ENCODE measurements around the gene RAB7B. TPM values are rescaled to one million over a fixed set of nuclear protein-coding genes. Genes with fewer than 3 reads are reported as not detected.

Gene RAB7B
- total and polyA plus RNA-seq, 2 donors (not counting 1 experiment from before 2014, with no cell fraction given) = 9.1 to 15.5 TPM

GRCh38 chr1:206047271-206047670, 44.1 kb upstream of the RAB7B start:
- Histone ChIP-seq H3K9me3 (ENCODE audit: control insufficient read depth, insufficient read depth, low read depth, low read length) (no peaks in the 10 kb centered on the region), H3K4me3 (replicated peaks in 1 of 4; ENCODE audit: control extremely low read depth in 1 of 4, insufficient read depth in 1 of 4, low read depth in 3 of 4, low read length in 4 of 4) (no peak overlapping the region), H3K4me2 (ENCODE audit: extremely low read depth, insufficient read depth, low read length) (no peak overlapping the region), H3K4me1 (ENCODE audit: control insufficient read depth, extremely low read depth, insufficient read depth, low read length) (no peaks in the 10 kb centered on the region), H3K36me3 (ENCODE audit: control insufficient read depth, insufficient read depth, low read length) (no peaks in the 10 kb centered on the region), H4K20me1 (ENCODE audit: control insufficient read depth, extremely low read depth, insufficient read depth, low read length) (no peaks in the 10 kb centered on the region), H3K27ac (ENCODE audit: insufficient read depth, low read length) (no peak overlapping the region), H2AFZ (ENCODE audit: low read length) (no peak overlapping the region), H3K79me2 (ENCODE audit: control insufficient read depth, insufficient read depth, low read length) (no peaks in the 10 kb centered on the region), H3K9ac (ENCODE audit: insufficient read depth, low read length) (no peak overlapping the region), H3K27me3 (ENCODE audit: control insufficient read depth, insufficient read depth, low read length) (peaks cover 6% of the 10 kb centered on the region)
- DNase-seq (ENCODE audit: low read depth in 2 of 2) = no peak
- TF ChIP-seq CTCF (conservative IDR thresholded peaks at IDR 0.05 in 1 of 2, IDR thresholded peaks at IDR 0.05 in 1 of 2; ENCODE audit: low read depth in 1 of 2, low read length in 2 of 2) (no peak), EZH2 (IDR thresholded peaks at IDR 0.05; ENCODE audit: low read length, missing control alignments) (no peak)

- H3K9ac ChIP-seq (ENCODE audit: insufficient read depth, low read length) = no peak overlapping the region
- no peaks in the 10 kb centered on the region for H4K20me1 ChIP-seq (ENCODE audit: control insufficient read depth, extremely low read depth, insufficient read depth, low read length)
- no peak for DNase-seq (ENCODE audit: low read depth in 2 of 2)
- no peaks in the 10 kb centered on the region for H3K9me3 ChIP-seq (ENCODE audit: control insufficient read depth, insufficient read depth, low read depth, low read length)
- no peaks in the 10 kb centered on the region for H3K79me2 ChIP-seq (ENCODE audit: control insufficient read depth, insufficient read depth, low read length)
- no peaks in the 10 kb centered on the region for H3K36me3 ChIP-seq (ENCODE audit: control insufficient read depth, insufficient read depth, low read length)
- H3K4me3 ChIP-seq (replicated peaks in 1 of 4; ENCODE audit: control extremely low read depth in 1 of 4, insufficient read depth in 1 of 4, low read depth in 3 of 4, low read length in 4 of 4) = no peak overlapping the region
- no peak for TF ChIP-seq CTCF (conservative IDR thresholded peaks at IDR 0.05 in 1 of 2, IDR thresholded peaks at IDR 0.05 in 1 of 2; ENCODE audit: low read depth in 1 of 2, low read length in 2 of 2)
- TF ChIP-seq EZH2 (IDR thresholded peaks at IDR 0.05; ENCODE audit: low read length, missing control alignments) = no peak
- H3K27me3 ChIP-seq (ENCODE audit: control insufficient read depth, insufficient read depth, low read length) = peaks cover 8% of the 10 kb centered on the region
- H3K4me2 ChIP-seq (ENCODE audit: extremely low read depth, insufficient read depth, low read length) = no peak overlapping the region
- no peak overlapping the region for H2AFZ ChIP-seq (ENCODE audit: low read length)
- H3K4me1 ChIP-seq (ENCODE audit: control insufficient read depth, extremely low read depth, insufficient read depth, low read length) = no peaks in the 10 kb centered on the region
- no peak overlapping the region for H3K27ac ChIP-seq (ENCODE audit: insufficient read depth, low read length)
Measured at GRCh38 chr1:206041640-206042039, 38.4 kb upstream of the RAB7B start.

GRCh38 chr1:206040328-206040727, 37.1 kb upstream of the RAB7B start:
- H3K4me3 ChIP-seq (replicated peaks in 1 of 4; ENCODE audit: control extremely low read depth in 1 of 4, insufficient read depth in 1 of 4, low read depth in 3 of 4, low read length in 4 of 4) = no peak overlapping the region
- no peak overlapping the region for H3K27ac ChIP-seq (ENCODE audit: insufficient read depth, low read length)
- no peak overlapping the region for H2AFZ ChIP-seq (ENCODE audit: low read length)
- no peak overlapping the region for H3K4me2 ChIP-seq (ENCODE audit: extremely low read depth, insufficient read depth, low read length)
- no peaks in the 10 kb centered on the region for H3K9me3 ChIP-seq (ENCODE audit: control insufficient read depth, insufficient read depth, low read depth, low read length)
- H4K20me1 ChIP-seq (ENCODE audit: control insufficient read depth, extremely low read depth, insufficient read depth, low read length) = no peaks in the 10 kb centered on the region
- DNase-seq (ENCODE audit: low read depth in 2 of 2) = no peak
- H3K79me2 ChIP-seq (ENCODE audit: control insufficient read depth, insufficient read depth, low read length) = no peaks in the 10 kb centered on the region
- H3K36me3 ChIP-seq (ENCODE audit: control insufficient read depth, insufficient read depth, low read length) = no peaks in the 10 kb centered on the region
- TF ChIP-seq CTCF (conservative IDR thresholded peaks at IDR 0.05 in 1 of 2, IDR thresholded peaks at IDR 0.05 in 1 of 2; ENCODE audit: low read depth in 1 of 2, low read length in 2 of 2) (no peak), EZH2 (IDR thresholded peaks at IDR 0.05; ENCODE audit: low read length, missing control alignments) (no peak)
- H3K27me3 ChIP-seq (ENCODE audit: control insufficient read depth, insufficient read depth, low read length) = peaks cover 10% of the 10 kb centered on the region
- no peak overlapping the region for H3K9ac ChIP-seq (ENCODE audit: insufficient read depth, low read length)
- H3K4me1 ChIP-seq (ENCODE audit: control insufficient read depth, extremely low read depth, insufficient read depth, low read length) = no peaks in the 10 kb centered on the region
